Neural cell (in vitro differentiated cells): ENCODE measurements around the gene KRTAP5-2.

Experiments
- CTCF ChIP-seq: fragments of 450-650 bp; IDR thresholded peaks from 2 replicates; pipeline ENCODE4 v1.5.1; 2014; ENCODE audit warnings: antibody characterized with exemption, mild to moderate bottlenecking, moderate library complexity; ENCODE audit not compliant: poor library complexity, severe bottlenecking
- EZH2 ChIP-seq: fragments of 200-600, 300-800 bp; shearing (Covaris generic), sonication (generic); IDR thresholded peaks from 2 replicates; pipeline ENCODE4 v1.6.1; 2014; ENCODE audit warnings: antibody characterized with exemption, low read length, borderline replicate concordance, mild to moderate bottlenecking; ENCODE audit not compliant: insufficient read depth, poor library complexity, severe bottlenecking
- MXI1 ChIP-seq: fragments of 450-650 bp; conservative IDR thresholded peaks from 2 replicates; pipeline ENCODE4 v1.6.1; 2014; ENCODE audit warnings: antibody characterized with exemption, mild to moderate bottlenecking; ENCODE audit not compliant: poor library complexity, severe bottlenecking
- POLR2AphosphoS5 ChIP-seq: IDR thresholded peaks from 2 replicates; pipeline ENCODE4 v1.6.1; 2012
- TAF1 ChIP-seq: IDR thresholded peaks from 2 replicates; pipeline ENCODE4 v1.6.1; 2012; ENCODE audit warnings: low read depth

GRCh38 chr11:1642288-1643145 lies 44.4 kb upstream of the KRTAP5-2 start:
- TF ChIP-seq CTCF (no peak), EZH2 (no peak), MXI1 (no peak), TAF1 (no peak), POLR2AphosphoS5 (no peak)
